ENCODE data around the gene CEP120.
A peak's percentile ranks its signal among the peaks of the same experiment; 100 is the strongest.
"Not testable (repeated sequence)": the region's sequence is repeated elsewhere in the genome, so short reads cannot be mapped to it uniquely, and the experiment has no call there.

Gene CEP120

GRCh38 chr5:123449424-123449974, 26.3 kb upstream of the CEP120 start:
- no peak for DNase-seq (ENCODE audit: insufficient read length, low spot score)
- no peak for TF ChIP-seq POLR2A (IDR thresholded peaks at IDR 0.05; ENCODE audit: low read depth, low read length)
- no peak for FAIRE-seq

GRCh38 chr5:123448743-123449142, 25.5 kb upstream of the CEP120 start:
- TF ChIP-seq POLR2A (IDR thresholded peaks at IDR 0.05; ENCODE audit: low read depth, low read length), result no peak
- DNase-seq (ENCODE audit: insufficient read length, low spot score) (no peak), FAIRE-seq (no peak)

- no peak for DNase-seq (ENCODE audit: insufficient read length, low spot score)
- FAIRE-seq, result no peak
- TF ChIP-seq POLR2A (IDR thresholded peaks at IDR 0.05; ENCODE audit: low read depth, low read length), result no peak
Measured at GRCh38 chr5:123448017-123448617, 24.9 kb upstream of the CEP120 start.

- no peak for TF ChIP-seq POLR2A (IDR thresholded peaks at IDR 0.05; ENCODE audit: low read depth, low read length)
- FAIRE-seq (no peak), DNase-seq (ENCODE audit: insufficient read length, low spot score) (no peak)
Measured at GRCh38 chr5:123444016-123444415, 20.8 kb upstream of the CEP120 start.

GRCh38 chr5:123441408-123441807, 18.2 kb upstream of the CEP120 start:
- TF ChIP-seq POLR2A (IDR thresholded peaks at IDR 0.05; ENCODE audit: low read depth, low read length), result no peak
- FAIRE-seq (peak; percentile 50), DNase-seq (ENCODE audit: insufficient read length, low spot score) (no peak)

GRCh38 chr5:123440456-123441181, 17.4 kb upstream of the CEP120 start:
- no peak for FAIRE-seq

GRCh38 chr5:123439709-123440108, 16.5 kb upstream of the CEP120 start:
- FAIRE-seq (no peak), DNase-seq (ENCODE audit: insufficient read length, low spot score) (no peak)
- TF ChIP-seq POLR2A (IDR thresholded peaks at IDR 0.05; ENCODE audit: low read depth, low read length), result no peak

More at GRCh38 chr5:123440456-123441181, 17.4 kb upstream of the CEP120 start:
- no peak for DNase-seq (ENCODE audit: insufficient read length, low spot score)
- no peak for TF ChIP-seq POLR2A (IDR thresholded peaks at IDR 0.05; ENCODE audit: low read depth, low read length)

GRCh38 chr5:123438902-123439301, 15.7 kb upstream of the CEP120 start:
- FAIRE-seq (peak; percentile 43), DNase-seq (ENCODE audit: insufficient read length, low spot score) (no peak)
- no peak for TF ChIP-seq POLR2A (IDR thresholded peaks at IDR 0.05; ENCODE audit: low read depth, low read length)

- no peak for TF ChIP-seq POLR2A (IDR thresholded peaks at IDR 0.05; ENCODE audit: low read depth, low read length)
- FAIRE-seq (no peak), DNase-seq (ENCODE audit: insufficient read length, low spot score) (no peak)
Measured at GRCh38 chr5:123438244-123438643, 15.0 kb upstream of the CEP120 start.

GRCh38 chr5:123436201-123436600, 13.0 kb upstream of the CEP120 start:
- TF ChIP-seq POLR2A (IDR thresholded peaks at IDR 0.05; ENCODE audit: low read depth, low read length), result no peak
- no peak for FAIRE-seq
- no peak for DNase-seq (ENCODE audit: insufficient read length, low spot score)

GRCh38 chr5:123434796-123435195, 11.6 kb upstream of the CEP120 start:
- no peak for FAIRE-seq
- no peak for DNase-seq (ENCODE audit: insufficient read length, low spot score)

GRCh38 chr5:123433596-123433995, 10.4 kb upstream of the CEP120 start:
- no peak for TF ChIP-seq POLR2A (IDR thresholded peaks at IDR 0.05; ENCODE audit: low read depth, low read length)
- DNase-seq (ENCODE audit: insufficient read length, low spot score) (no peak), FAIRE-seq (no peak)

More at GRCh38 chr5:123434796-123435195, 11.6 kb upstream of the CEP120 start:
- TF ChIP-seq POLR2A (IDR thresholded peaks at IDR 0.05; ENCODE audit: low read depth, low read length), result no peak

- not testable (repeated sequence) for FAIRE-seq; DNase-seq (ENCODE audit: insufficient read length, low spot score)
Measured at GRCh38 chr5:123430441-123430840, 7.2 kb upstream of the CEP120 start.

GRCh38 chr5:123429993-123430392, 6.8 kb upstream of the CEP120 start:
- FAIRE-seq, result peak; percentile 71
- no peak for DNase-seq (ENCODE audit: insufficient read length, low spot score)
- TF ChIP-seq POLR2A (IDR thresholded peaks at IDR 0.05; ENCODE audit: low read depth, low read length), result no peak
